Kidney glomerular epithelial cell (primary cell): ENCODE measurements around the gene HOXB7.
A peak's percentile ranks its signal among the peaks of the same experiment; 100 is the strongest.

Experiments
- DNase-seq: peaks from one replicate; lab custom pipeline; 2025; lab: John Stamatoyannopoulos, UW

HOXB7 gene

GRCh38 chr17:48609033-48609432, 1.8 kb downstream of the HOXB7 start:
- no peak for DNase-seq

DNA sequence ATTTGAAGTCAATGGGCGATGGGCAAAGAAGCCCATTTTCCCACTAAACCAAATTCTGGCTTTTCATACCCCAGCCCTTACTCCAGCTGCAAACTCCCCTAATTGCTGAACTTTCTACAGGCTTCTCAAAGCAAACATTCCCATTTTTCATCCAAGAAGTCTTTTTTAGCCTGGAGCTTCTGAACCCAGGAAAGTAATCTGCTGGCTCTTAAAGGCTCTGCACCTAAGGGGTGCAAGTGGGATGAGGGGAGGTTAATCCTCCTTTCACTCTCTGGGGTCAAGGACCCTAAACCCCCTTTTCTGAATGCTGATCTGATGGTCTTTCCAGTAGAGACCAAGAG, 2.4 kb downstream of the HOXB7 start:
- no peak for DNase-seq

DNA sequence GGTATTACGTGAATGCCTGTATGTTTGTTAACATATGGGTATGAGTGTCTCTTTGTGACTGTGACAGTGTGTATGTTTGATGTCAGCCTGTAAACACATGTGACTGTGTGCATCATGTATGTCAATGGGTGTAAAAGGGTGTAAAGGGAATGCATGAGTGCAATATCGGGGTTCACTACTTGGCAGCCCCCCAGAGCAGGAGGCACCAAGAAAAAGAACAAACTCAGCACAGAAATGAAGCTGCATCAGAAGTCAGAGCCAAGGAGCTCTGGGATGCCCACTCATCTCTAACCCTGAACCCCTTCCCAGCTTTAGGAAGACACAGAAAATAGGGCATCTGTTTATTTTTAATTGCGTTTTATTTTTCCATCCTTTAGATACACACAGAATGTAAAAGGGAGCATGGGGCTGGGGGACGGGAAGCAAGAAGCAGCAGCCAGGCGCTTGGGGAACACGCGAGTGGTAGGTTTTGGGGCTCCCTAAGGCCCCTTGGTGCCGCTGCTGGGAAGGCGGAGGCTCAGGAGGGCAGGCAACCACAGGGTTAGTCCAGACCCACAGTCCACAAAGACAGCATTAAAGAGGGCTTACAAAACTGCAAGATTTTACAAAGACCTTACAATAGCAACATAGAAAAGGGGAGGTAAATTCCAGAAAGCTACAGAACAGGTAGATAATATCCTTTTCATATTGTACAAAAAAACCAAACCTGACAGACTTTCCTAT, 3.8 kb downstream of the HOXB7 start:
- DNase-seq, result no peak

- no peak for DNase-seq
Observed at GRCh38 chr17:48605991-48606891, 4.6 kb downstream of the HOXB7 start.

DNA sequence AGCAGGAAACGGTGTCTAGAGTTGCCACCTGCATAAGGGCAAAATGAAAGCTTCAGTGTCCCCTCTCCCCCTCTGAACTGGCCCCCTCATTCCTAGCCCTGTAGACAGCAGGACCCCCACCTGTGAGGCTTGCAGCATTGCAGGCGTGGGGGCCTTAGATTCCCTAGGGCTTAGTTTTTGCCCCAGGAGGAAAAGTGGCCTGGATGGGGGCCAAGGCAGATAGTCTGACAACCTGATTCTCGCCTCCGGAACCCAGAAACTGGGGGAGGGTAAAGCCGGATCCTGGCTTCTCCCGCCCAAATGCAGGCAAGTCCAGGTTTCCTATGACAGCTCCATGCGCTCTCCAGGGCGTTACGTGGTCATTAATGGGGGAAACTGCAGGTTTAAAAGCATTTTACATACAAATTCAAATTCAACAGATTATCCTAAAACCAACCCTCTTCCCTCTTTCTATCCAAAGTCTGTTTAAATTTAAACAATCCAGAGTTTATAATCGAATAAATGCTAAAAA, 5.4 kb downstream of the HOXB7 start:
- DNase-seq, result no peak

- DNase-seq, result peak; percentile 76
Observed at GRCh38 chr17:48604770-48605329, 6.0 kb downstream of the HOXB7 start, which contains the start of gene HOXB6. Gene HOXB6 (minus strand): TSS chr17:48604986. CDS start chr17:48598150, 6,836 bp downstream.

- peak; percentile 62 for DNase-seq
Observed at GRCh38 chr17:48603959-48604769, 6.7 kb downstream of the HOXB7 start.

GRCh38 chr17:48601539-48602425, 9.0 kb downstream of the HOXB7 start:
- peak; percentile 62 for DNase-seq

GRCh38 chr17:48601207-48601538, 9.6 kb downstream of the HOXB7 start:
- no peak for DNase-seq

DNA sequence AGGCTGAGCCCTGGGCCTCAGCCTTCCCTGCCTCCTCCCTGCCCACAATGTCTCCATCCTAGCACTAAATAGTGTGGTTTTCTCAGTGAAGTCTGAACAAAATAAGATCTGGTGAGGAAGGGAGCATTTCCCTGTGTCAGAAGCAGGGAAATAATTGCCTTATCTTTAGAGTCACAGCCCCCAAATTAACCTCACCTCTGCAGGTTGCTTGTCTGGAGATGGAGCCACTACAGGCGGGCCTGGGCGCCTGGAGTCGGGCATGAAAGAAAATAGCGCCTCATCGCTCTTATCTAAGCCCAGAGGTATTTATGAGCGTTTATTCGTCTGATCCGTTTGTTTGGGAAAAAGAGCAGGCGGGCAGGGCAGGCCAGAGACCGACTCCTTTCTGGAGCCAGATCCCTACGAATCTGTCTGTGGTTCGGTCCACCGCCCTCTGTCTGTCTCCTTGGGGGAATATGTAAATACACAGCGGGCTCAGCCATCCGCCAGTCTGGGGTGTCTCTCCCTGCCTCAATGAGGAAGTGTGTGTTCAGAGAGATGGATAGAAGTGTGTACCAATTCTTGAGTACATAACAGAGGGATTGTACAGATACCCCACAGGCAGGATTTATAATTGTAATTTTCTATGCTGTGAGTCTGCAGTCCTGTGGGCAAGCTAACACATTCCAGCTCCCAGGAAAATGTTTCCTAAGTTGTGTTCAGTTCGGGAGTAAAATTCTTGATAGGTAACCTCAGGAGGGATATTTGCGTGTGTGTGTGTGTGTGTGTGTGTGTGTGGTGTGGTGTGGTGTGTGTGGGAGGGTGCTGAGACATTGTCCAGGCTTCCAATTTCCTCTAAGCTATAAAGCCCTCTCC, 10.3 kb downstream of the HOXB7 start:
- peak; percentile 57 for DNase-seq

- DNase-seq, result no peak
Observed at GRCh38 chr17:48599354-48599753, 11.5 kb downstream of the HOXB7 start.

- DNase-seq, result no peak
Observed at GRCh38 chr17:48598736-48599135, 12.1 kb downstream of the HOXB7 start.

- DNase-seq, result peak; percentile 32
Observed at GRCh38 chr17:48597778-48598631, 12.8 kb downstream of the HOXB7 start.

GRCh38 chr17:48597528-48597777, 13.4 kb downstream of the HOXB7 start:
- DNase-seq, result no peak

DNA sequence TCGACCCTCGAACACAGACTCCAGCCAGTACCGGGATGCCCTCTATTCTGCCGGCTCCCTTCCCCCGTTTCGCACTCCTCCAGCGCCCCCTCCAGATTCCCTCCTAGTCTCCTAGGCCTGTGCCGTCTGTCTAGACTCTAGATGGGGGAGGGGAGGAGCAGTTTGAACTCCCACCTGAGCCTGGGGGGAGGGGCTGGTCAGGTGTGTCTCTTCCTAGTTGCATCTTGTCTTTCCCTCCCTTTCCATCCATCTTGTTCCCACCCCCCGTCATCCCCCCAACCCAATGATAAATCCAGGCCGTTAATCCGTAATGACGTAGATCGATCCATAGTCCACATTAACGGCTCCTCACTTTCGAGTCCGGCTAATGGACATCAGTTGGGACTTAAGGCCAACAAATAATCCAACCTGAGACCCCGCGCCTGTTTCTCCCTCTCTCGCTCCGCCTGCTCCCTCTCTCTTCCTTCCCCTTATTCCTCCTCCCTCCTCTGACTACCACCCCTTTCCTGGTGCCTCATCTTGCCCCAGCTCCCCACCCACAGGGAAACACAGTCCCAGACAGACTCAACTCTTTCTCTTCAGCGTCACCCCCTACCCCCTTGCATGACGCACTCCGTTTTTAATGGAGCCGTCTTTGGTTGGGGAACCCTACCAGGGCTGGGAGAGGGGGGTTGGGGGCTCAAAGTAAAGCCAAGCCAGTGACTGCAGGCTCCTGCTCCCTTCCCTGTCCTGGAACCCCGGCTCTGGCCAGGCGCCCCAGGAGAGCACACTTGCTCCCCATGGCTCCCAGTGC, 13.9 kb downstream of the HOXB7 start:
- DNase-seq, result no peak

GRCh38 chr17:48596000-48596734, 14.7 kb downstream of the HOXB7 start:
- no peak for DNase-seq

- DNase-seq, result no peak
Observed at GRCh38 chr17:48595278-48595999, 15.4 kb downstream of the HOXB7 start.
